ENCODE results near the gene SLC16A1.
A peak's percentile ranks its signal among the peaks of the same experiment; 100 is the strongest.

The SLC16A1 gene

GRCh38 chr1:112882271-112882744 lies 73.7 kb downstream of the SLC16A1 start:
- DNase-seq (ENCODE audit: low read depth, low spot score): no peak

GRCh38 chr1:112881742-112882127 lies 74.3 kb downstream of the SLC16A1 start:
- DNase-seq (ENCODE audit: low read depth, low spot score): no peak

DNA sequence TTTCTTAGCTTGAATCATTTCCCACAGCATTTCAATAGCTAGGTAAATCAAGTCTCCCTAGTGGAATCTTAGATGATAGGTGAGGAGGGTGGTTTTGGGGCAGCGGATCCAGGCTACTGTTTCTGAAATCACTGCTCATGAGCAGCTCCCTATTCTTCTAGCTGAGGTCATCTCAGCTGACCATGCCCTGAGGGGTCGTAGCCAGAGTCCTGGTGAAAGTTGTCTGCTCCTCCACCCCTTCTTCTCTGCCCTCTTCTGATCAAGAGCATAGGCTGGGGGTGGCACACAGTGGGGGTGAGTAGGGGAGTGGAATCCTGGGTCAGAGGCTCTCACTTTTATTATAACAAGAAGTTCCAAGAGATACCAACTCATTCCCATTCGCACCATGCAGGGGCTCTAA lies 76.2 kb downstream of the SLC16A1 start:
- no peak for DNase-seq (ENCODE audit: low read depth, low spot score)

DNA sequence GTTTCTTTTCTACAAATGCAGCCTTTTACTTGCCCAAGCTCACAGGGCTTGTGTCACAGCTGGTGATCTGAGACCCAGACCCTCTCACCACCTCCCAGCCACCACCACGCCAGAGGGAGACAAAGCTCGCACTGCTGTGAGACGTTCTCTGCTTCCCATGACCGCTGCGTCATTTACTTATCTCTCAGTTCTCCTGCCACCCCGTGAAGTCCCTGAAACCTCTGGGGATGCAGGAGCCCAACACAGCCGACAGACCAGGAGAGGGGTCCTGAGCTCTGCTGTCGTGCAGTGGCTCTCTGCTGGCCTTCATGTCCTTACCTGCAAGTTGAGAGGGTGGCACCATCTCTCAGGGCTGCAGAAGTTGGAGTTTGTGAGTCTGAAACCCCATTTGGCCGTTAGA lies 77.7 kb downstream of the SLC16A1 start:
- no peak for DNase-seq (ENCODE audit: low read depth, low spot score)

- DNase-seq (ENCODE audit: low read depth, low spot score): no peak
These were observed 78.2 kb downstream of the SLC16A1 start for GRCh38 chr1:112877750-112878149.

GRCh38 chr1:112876315-112876714 lies 79.7 kb downstream of the SLC16A1 start:
- DNase-seq (ENCODE audit: low read depth, low spot score): no peak

GRCh38 chr1:112872551-112872962 lies 83.4 kb downstream of the SLC16A1 start:
- no peak for DNase-seq (ENCODE audit: low read depth, low spot score)

- DNase-seq (ENCODE audit: low read depth, low spot score): no peak
These were observed 84.9 kb downstream of the SLC16A1 start for GRCh38 chr1:112870887-112871646.

DNA sequence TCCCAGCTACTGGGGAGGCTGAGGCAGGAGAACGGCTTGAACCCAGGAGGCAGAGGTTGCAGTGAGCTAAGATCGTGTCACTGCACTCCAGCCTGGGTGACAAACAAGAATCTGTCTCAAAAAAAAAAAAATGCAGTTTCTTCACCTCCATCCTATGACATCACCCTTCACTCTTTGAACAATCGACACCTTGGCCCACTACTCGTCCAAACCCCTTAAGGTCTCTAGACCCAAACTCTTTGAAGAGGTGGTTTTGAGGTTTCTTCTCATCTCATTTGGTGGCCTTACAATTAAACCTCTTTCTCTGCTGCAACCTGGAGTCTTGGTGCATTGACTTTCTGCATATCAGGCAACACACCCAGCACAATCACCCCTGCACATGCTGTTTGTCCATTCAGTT lies 86.1 kb downstream of the SLC16A1 start:
- no peak for DNase-seq (ENCODE audit: low read depth, low spot score)

GRCh38 chr1:112868191-112868590 lies 87.8 kb downstream of the SLC16A1 start:
- DNase-seq (ENCODE audit: low read depth, low spot score): no peak

DNA sequence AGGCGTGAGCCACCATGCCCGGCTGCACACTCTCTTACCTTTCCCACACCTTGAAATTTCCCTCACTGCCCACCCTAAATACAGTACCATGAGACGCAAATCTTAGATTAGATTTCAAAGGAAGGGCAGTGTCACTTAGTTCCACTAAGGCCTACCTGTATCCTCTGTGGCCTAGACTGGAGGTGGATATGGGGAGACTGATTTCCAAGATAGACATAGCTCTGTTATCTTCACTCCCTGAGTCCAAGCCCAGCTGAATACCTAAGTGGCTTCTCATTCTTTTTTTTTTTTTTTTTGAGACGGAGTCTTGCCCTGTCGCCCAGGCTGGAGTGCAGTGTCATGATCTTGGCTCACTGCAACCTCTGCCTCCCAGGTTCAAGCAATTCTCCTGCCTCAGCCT lies 89.0 kb downstream of the SLC16A1 start:
- no peak for DNase-seq (ENCODE audit: low read depth, low spot score)

DNA sequence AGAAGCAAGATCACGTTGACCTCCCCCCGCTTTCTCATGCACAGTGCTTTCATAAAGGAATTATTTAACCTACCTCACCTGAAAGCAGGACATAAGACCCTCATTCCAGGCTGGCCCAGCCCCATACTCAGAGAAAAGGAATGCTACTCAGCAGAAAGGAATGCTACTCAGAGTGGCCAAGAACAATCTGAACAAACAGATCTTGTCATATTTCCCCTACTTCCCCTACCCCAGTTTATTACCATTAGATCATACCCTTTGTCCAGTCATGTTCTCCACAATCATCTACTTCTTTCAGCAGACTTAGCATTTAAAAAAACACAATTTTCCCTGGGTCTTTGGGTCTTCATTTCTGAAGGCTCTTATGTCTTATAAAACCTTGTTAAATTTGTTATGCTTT lies 89.8 kb downstream of the SLC16A1 start:
- DNase-seq (ENCODE audit: low read depth, low spot score): peak; percentile 87

- no peak for DNase-seq (ENCODE audit: low read depth, low spot score)
These were observed 93.1 kb downstream of the SLC16A1 start for GRCh38 chr1:112862753-112863426.

Measured in astrocyte of the hippocampus (primary cell).